ENCODE results near the gene DUSP8.
"Not testable (repeated sequence)": the region's sequence is repeated elsewhere in the genome, so short reads cannot be mapped to it uniquely, and the experiment has no call there.

DUSP8 gene

GRCh38 chr11:1604181-1604580 lies 32.1 kb upstream of the DUSP8 start:
- TF ChIP-seq, protein P1, sequence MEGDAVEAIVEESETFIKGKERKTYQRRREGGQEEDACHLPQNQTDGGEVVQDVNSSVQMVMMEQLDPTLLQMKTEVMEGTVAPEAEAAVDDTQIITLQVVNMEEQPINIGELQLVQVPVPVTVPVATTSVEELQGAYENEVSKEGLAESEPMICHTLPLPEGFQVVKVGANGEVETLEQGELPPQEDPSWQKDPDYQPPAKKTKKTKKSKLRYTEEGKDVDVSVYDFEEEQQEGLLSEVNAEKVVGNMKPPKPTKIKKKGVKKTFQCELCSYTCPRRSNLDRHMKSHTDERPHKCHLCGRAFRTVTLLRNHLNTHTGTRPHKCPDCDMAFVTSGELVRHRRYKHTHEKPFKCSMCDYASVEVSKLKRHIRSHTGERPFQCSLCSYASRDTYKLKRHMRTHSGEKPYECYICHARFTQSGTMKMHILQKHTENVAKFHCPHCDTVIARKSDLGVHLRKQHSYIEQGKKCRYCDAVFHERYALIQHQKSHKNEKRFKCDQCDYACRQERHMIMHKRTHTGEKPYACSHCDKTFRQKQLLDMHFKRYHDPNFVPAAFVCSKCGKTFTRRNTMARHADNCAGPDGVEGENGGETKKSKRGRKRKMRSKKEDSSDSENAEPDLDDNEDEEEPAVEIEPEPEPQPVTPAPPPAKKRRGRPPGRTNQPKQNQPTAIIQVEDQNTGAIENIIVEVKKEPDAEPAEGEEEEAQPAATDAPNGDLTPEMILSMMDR (IDR thresholded peaks at IDR 0.05; ENCODE audit: control insufficient read depth, insufficient read depth, low read depth, low read length, missing control alignments), result no peak
- DNase-seq (ENCODE audit: low read depth), result no peak
- no peak overlapping the region for H3K4me3 ChIP-seq (ENCODE audit: control insufficient read depth, low read depth, low read length)

- no peak overlapping the region for H3K4me3 ChIP-seq (ENCODE audit: control insufficient read depth, low read depth, low read length)
- TF ChIP-seq, protein P1 (IDR thresholded peaks at IDR 0.05; ENCODE audit: control insufficient read depth, insufficient read depth, low read depth, low read length, missing control alignments), result no peak
- no peak for DNase-seq (ENCODE audit: low read depth)
These were observed 31.6 kb upstream of the DUSP8 start for GRCh38 chr11:1603629-1604028.

DNA sequence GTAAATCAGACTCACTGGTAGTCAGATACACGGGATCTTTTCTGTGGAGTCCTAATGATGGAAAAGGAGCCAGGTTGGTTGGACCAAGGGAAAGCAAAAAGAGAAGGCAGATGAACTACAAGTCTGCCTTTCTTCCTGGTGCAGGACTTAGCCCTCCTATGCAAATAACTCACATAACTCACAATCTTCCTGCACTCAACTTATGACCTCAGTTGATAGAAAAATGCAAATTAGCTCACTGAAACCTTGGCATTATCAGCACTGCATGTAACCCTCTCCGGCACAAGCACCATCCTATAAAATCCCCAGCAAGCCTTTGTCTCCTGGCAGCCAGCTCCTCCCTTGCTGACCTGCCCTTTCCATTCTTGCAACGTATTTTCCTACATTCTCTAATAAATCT lies 29.6 kb upstream of the DUSP8 start:
- not testable (repeated sequence) for DNase-seq (ENCODE audit: low read depth); H3K4me3 ChIP-seq (ENCODE audit: control insufficient read depth, low read depth, low read length)

- no peak for DNase-seq (ENCODE audit: low read depth)
- H3K4me3 ChIP-seq (ENCODE audit: control insufficient read depth, low read depth, low read length), result no peak overlapping the region
- TF ChIP-seq, protein P1 (IDR thresholded peaks at IDR 0.05; ENCODE audit: control insufficient read depth, insufficient read depth, low read depth, low read length, missing control alignments), result no peak
These were observed 28.6 kb upstream of the DUSP8 start for GRCh38 chr11:1600626-1601025.

- DNase-seq (ENCODE audit: low read depth), result no peak
- H3K4me3 ChIP-seq (ENCODE audit: control insufficient read depth, low read depth, low read length), result no peak overlapping the region
- TF ChIP-seq, protein P1 (IDR thresholded peaks at IDR 0.05; ENCODE audit: control insufficient read depth, insufficient read depth, low read depth, low read length, missing control alignments), result no peak
These were observed 26.7 kb upstream of the DUSP8 start for GRCh38 chr11:1598816-1599215.

DNA sequence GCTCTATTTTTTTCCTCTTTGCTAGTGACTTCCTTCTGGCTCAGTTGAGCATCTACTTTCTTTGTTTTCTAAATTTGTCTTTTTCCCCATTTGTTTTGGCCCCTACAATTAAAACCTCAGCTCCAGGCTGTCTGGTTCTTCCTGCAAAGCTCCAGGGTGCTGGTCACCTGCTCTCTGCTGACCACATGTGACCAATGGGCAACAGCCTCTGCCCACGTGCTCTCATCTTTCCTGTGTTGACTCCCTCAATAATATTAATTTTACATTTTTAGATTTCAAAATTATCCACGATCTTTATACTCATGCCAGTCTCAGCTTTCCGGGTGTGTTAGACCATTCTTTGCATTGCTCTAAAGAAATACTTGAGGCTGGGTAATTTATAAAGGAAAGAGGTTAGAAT lies 26.3 kb upstream of the DUSP8 start:
- DNase-seq (ENCODE audit: low read depth); H3K4me3 ChIP-seq (ENCODE audit: control insufficient read depth, low read depth, low read length): not testable (repeated sequence)

DNA sequence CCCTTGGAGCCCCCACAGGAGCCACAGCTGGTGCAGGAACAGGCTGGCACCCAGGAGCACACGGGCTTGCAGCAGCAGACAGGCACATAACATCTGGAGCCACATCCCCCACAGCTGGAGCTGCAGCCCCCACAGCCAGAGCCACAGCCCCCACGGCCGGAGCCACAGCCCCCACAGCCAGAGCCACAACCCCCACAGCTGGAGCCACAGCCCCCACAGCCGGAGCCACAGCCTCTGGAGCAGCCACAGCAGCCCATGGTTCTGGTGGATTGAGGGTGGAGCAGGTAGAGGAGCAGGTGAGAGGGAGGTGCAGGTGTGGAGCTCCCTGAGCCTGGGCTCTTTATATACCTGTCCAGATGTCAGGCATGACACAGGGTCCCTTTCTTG lies 25.9 kb upstream of the DUSP8 start, which contains the start of gene KRTAP5-2:
KRTAP5-2 (minus strand) TSS at position 301 of the 387 bp plus-strand sequence; CDS start at position 257, 44 bp downstream.
- no peak within 1 kb of the TSS for H3K4me3 ChIP-seq (ENCODE audit: control insufficient read depth, low read depth, low read length)
- no peak for DNase-seq (ENCODE audit: low read depth)
- TF ChIP-seq, protein P1 (IDR thresholded peaks at IDR 0.05; ENCODE audit: control insufficient read depth, insufficient read depth, low read depth, low read length, missing control alignments), result no peak

- no peak for DNase-seq (ENCODE audit: low read depth)
- TF ChIP-seq, protein P1 (IDR thresholded peaks at IDR 0.05; ENCODE audit: control insufficient read depth, insufficient read depth, low read depth, low read length, missing control alignments), result no peak
- no peak overlapping the region for H3K4me3 ChIP-seq (ENCODE audit: control insufficient read depth, low read depth, low read length)
These were observed 25.4 kb upstream of the DUSP8 start for GRCh38 chr11:1597331-1597993.

- not testable (repeated sequence) for H3K4me3 ChIP-seq (ENCODE audit: control insufficient read depth, low read depth, low read length); DNase-seq (ENCODE audit: low read depth)
These were observed 24.6 kb upstream of the DUSP8 start for GRCh38 chr11:1596576-1597121.

DNA sequence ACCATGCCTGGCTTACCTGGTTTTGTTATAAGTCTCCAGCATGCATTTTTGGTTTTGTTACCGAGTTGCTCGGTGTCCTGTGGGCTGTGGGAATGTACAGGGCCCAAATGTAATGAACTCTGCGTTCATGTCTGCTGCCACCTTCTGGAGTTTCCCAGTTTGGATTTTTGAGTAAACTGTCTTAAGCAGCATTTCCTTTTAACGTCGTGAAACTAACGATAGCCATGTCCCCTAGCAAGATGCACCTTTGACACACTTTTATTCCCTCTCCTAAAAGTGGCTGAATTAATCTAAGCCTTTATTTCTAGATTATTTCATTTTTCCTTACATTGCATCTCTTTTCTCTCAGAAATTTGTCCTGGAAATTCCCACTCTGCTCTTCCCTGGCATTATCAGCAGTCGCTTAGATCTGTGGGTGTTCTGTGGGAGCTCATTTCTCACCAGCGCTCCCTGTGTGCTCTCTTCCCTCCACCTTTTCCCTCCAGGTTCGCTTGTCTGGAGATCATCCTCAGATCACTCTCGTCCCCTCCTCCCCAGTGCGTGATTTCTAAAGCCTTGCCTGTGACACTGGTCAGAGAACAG lies 24.0 kb upstream of the DUSP8 start:
- H3K4me3 ChIP-seq (ENCODE audit: control insufficient read depth, low read depth, low read length); DNase-seq (ENCODE audit: low read depth): not testable (repeated sequence)

All from AG09309 (cell line).